Measurements from ENCODE around the gene ZNF506. TPM values are rescaled to one million over a fixed set of nuclear protein-coding genes. Genes with fewer than 3 reads are reported as not detected.
"Not testable (repeated sequence)": the region's sequence is repeated elsewhere in the genome, so short reads cannot be mapped to it uniquely, and the experiment has no call there.

The ZNF506 gene
- polyA plus RNA-seq = 95.5 and 107 TPM in 2 replicates
- polyA minus RNA-seq = 110 and 133 TPM in 2 replicates

DNA sequence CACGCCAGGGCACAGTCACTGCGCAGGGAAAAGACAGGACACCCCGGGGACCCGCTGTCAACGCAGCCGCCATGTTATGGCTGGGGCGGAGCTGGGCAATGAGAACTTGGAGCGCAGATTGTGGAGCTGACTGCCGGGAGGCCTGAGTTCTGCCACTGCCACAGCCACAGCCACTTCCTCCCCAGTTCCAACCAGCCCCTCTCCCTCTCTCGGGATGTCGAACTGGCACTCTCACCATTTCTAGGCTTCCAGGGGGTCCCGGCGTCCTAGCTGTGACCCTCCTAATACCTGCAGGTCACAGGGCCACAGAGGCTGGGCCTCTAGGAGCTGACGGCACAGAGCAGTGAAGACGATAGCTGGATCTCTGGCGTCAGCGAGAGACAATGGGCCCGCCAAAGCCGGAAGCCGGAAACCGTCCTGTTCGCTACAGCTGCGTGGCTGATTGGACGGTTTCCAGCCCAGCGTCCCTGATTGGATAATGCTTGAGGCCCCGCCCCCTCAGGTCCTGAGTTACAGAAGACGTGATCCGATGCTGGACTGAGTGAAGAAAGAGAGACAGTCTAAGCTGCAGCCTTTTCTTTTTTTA is at the start of gene ZNF506:
Gene ZNF506, minus strand, starts transcription at position 385 of the 586 bp plus-strand sequence. Its CDS starts 147 bp downstream, at position 238.
- no peaks in the 10 kb centered on the region for H3K27me3 ChIP-seq (ENCODE audit: insufficient read depth, low read depth, low read length)
- H3K79me2 ChIP-seq (replicated peaks; ENCODE audit: insufficient read depth, low read length) = peaks cover 44% of the 10 kb centered on the region
- peak within 1 kb of the TSS; percentile 99 for H3K27ac ChIP-seq (ENCODE audit: low read length)
- peak within 1 kb of the TSS; percentile 81 for H2AFZ ChIP-seq (ENCODE audit: low read depth, low read length)
- peak within 1 kb of the TSS; percentile 88 for H3K4me2 ChIP-seq (ENCODE audit: low read length)
- H3K9me3 ChIP-seq (ENCODE audit: low read length) = peaks cover 9% of the 10 kb centered on the region
- peaks cover 9% of the 10 kb centered on the region for H3K36me3 ChIP-seq (ENCODE audit: insufficient read depth, low read length)
- peaks cover 9% of the 10 kb centered on the region for H3F3A ChIP-seq (ENCODE audit: insufficient read depth, low read length, poor library complexity, severe bottlenecking)
- H3K9ac ChIP-seq (ENCODE audit: low read length) = peak within 1 kb of the TSS; percentile 98
- H3K9me2 ChIP-seq (ENCODE audit: insufficient read depth, low read length) = no peaks in the 10 kb centered on the region
- peak within 1 kb of the TSS; percentile 86 for H3K4me3 ChIP-seq (ENCODE audit: low read length)
- TF ChIP-seq SMC3 (conservative IDR thresholded peaks at IDR 0.05; ENCODE audit: poor library complexity) (peak; percentile 34), EP300 (conservative IDR thresholded peaks at IDR 0.05; ENCODE audit: poor library complexity, severe bottlenecking) (peak; percentile 70), RAD21 (conservative IDR thresholded peaks at IDR 0.05) (peak; percentile 50), TAF1 (IDR thresholded peaks at IDR 0.05; ENCODE audit: low read depth) (peak; percentile 97), EZH2 (IDR thresholded peaks at IDR 0.05; ENCODE audit: borderline replicate concordance, insufficient read depth, low read length, poor library complexity, severe bottlenecking) (no peak), POLR2AphosphoS5 (IDR thresholded peaks at IDR 0.05) (peak; percentile 100), MXI1 (conservative IDR thresholded peaks at IDR 0.05; ENCODE audit: poor library complexity, severe bottlenecking) (peak; percentile 55)
- TF ChIP-seq, protein P1, sequence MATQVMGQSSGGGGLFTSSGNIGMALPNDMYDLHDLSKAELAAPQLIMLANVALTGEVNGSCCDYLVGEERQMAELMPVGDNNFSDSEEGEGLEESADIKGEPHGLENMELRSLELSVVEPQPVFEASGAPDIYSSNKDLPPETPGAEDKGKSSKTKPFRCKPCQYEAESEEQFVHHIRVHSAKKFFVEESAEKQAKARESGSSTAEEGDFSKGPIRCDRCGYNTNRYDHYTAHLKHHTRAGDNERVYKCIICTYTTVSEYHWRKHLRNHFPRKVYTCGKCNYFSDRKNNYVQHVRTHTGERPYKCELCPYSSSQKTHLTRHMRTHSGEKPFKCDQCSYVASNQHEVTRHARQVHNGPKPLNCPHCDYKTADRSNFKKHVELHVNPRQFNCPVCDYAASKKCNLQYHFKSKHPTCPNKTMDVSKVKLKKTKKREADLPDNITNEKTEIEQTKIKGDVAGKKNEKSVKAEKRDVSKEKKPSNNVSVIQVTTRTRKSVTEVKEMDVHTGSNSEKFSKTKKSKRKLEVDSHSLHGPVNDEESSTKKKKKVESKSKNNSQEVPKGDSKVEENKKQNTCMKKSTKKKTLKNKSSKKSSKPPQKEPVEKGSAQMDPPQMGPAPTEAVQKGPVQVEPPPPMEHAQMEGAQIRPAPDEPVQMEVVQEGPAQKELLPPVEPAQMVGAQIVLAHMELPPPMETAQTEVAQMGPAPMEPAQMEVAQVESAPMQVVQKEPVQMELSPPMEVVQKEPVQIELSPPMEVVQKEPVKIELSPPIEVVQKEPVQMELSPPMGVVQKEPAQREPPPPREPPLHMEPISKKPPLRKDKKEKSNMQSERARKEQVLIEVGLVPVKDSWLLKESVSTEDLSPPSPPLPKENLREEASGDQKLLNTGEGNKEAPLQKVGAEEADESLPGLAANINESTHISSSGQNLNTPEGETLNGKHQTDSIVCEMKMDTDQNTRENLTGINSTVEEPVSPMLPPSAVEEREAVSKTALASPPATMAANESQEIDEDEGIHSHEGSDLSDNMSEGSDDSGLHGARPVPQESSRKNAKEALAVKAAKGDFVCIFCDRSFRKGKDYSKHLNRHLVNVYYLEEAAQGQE (IDR thresholded peaks at IDR 0.05; ENCODE audit: borderline replicate concordance) = peak; percentile 94
- TF ChIP-seq, protein P2, sequence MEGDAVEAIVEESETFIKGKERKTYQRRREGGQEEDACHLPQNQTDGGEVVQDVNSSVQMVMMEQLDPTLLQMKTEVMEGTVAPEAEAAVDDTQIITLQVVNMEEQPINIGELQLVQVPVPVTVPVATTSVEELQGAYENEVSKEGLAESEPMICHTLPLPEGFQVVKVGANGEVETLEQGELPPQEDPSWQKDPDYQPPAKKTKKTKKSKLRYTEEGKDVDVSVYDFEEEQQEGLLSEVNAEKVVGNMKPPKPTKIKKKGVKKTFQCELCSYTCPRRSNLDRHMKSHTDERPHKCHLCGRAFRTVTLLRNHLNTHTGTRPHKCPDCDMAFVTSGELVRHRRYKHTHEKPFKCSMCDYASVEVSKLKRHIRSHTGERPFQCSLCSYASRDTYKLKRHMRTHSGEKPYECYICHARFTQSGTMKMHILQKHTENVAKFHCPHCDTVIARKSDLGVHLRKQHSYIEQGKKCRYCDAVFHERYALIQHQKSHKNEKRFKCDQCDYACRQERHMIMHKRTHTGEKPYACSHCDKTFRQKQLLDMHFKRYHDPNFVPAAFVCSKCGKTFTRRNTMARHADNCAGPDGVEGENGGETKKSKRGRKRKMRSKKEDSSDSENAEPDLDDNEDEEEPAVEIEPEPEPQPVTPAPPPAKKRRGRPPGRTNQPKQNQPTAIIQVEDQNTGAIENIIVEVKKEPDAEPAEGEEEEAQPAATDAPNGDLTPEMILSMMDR (IDR thresholded peaks at IDR 0.05; ENCODE audit: poor library complexity, severe bottlenecking) = peak; percentile 3
- H4K20me1 ChIP-seq (ENCODE audit: insufficient read depth) = no peaks in the 10 kb centered on the region

DNA sequence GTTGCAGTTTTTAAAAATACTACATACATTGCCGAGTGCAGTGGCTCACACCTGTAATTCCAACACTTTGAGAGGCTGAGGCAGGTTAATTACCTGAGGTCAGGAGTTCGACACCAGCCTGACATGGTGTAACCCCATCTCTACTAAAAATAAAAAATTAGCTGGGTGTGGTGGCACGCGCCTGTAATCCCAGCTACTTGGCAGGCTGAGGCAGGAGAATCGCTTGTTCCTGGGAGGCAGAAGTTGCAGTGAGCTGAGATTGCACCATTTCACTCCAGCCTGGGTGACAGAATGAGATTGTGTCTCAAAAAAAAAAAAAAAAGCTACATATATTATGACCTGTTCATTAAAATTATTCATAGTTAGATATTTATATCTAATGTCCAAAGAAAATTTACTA is 48.5 kb upstream of the ZNF506 start:
- H3K4me2 ChIP-seq (ENCODE audit: low read length); H3K9me2 ChIP-seq (ENCODE audit: insufficient read depth, low read length); H3K36me3 ChIP-seq (ENCODE audit: insufficient read depth, low read length); H3K27me3 ChIP-seq (ENCODE audit: insufficient read depth, low read depth, low read length); H2AFZ ChIP-seq (ENCODE audit: low read depth, low read length); H3K4me3 ChIP-seq (ENCODE audit: low read length); H4K20me1 ChIP-seq (ENCODE audit: insufficient read depth); H3K27ac ChIP-seq (ENCODE audit: low read length); H3K9ac ChIP-seq (ENCODE audit: low read length); H3F3A ChIP-seq (ENCODE audit: insufficient read depth, low read length, poor library complexity, severe bottlenecking); H3K9me3 ChIP-seq (ENCODE audit: low read length): not testable (repeated sequence)
- peaks cover 84% of the 10 kb centered on the region for H3K79me2 ChIP-seq (replicated peaks; ENCODE audit: insufficient read depth, low read length)
